NCI-H69 (cell line): ENCODE results near the gene ZNF784.
A peak's percentile ranks its signal among the peaks of the same experiment; 100 is the strongest.
"Not testable (repeated sequence)": the region's sequence is repeated elsewhere in the genome, so short reads cannot be mapped to it uniquely, and the experiment has no call there.

Experiments
- DNase-seq: peaks from one replicate; lab custom pipeline; 2025; lab: John Stamatoyannopoulos, UW

ZNF784 gene

GRCh38 chr19:55583897-55584296 is 40.5 kb downstream of the ZNF784 start:
- DNase-seq = not testable (repeated sequence)

GRCh38 chr19:55582284-55582683 is 42.1 kb downstream of the ZNF784 start:
- DNase-seq = not testable (repeated sequence)

GRCh38 chr19:55581823-55582223 is 42.5 kb downstream of the ZNF784 start:
- DNase-seq = peak; percentile 66

GRCh38 chr19:55581145-55581822 is 43.1 kb downstream of the ZNF784 start:
- peak; percentile 66 for DNase-seq

GRCh38 chr19:55580628-55581144 is 43.7 kb downstream of the ZNF784 start, which contains the start of gene ZNF579:
ZNF579 (minus strand) TSS chr19:55580848; CDS start chr19:55579639, 1,209 bp downstream.
- DNase-seq = peak; percentile 97

- peak; percentile 65 for DNase-seq
These were observed 44.4 kb downstream of the ZNF784 start for GRCh38 chr19:55579766-55580621.

GRCh38 chr19:55578761-55579747 is 45.3 kb downstream of the ZNF784 start:
- DNase-seq = no peak

GRCh38 chr19:55578031-55578760 is 46.2 kb downstream of the ZNF784 start:
- no peak for DNase-seq

GRCh38 chr19:55576746-55577145 is 47.6 kb downstream of the ZNF784 start:
- DNase-seq = no peak

- DNase-seq = not testable (repeated sequence)
These were observed 50.4 kb downstream of the ZNF784 start for GRCh38 chr19:55573929-55574328.
